ENCODE data around the gene LOC128125822.

GRCh38 chr6:63599243-63599642 is 27.0 kb downstream of the LOC128125822 start:
- no peak for TF ChIP-seq CTCF (IDR thresholded peaks at IDR 0.05 in 8 of 11, conservative IDR thresholded peaks at IDR 0.05 in 3 of 11)
- TF ChIP-seq POLR2AphosphoS5 (IDR thresholded peaks at IDR 0.05) = no peak

Data from spleen (tissue), 7 donors.